AG04449 (cell line): ENCODE measurements around the gene MYO19.

Experiments
- CTCF ChIA-PET: fragments of 350-600 bp; formaldehyde crosslinking; extraction: SDS; loops from one replicate; lab custom pipeline; 2021; ENCODE audit warnings: antibody characterized with exemption; lab: Yijun Ruan, JAX
- POLR2A ChIA-PET: fragments of 400-600, 350-600 bp; formaldehyde crosslinking; extraction: SDS; loops from one replicate; lab custom pipeline; 2020; ENCODE audit warnings: antibody characterized with exemption, inconsistent platforms; lab: Yijun Ruan, JAX
- DNase-seq: peaks from one replicate; pipeline ENCODE4 v3.0.0-alpha.2; 2010; ENCODE audit warnings: low read depth, low spot score
- H3K4me3 ChIP-seq: 2 replicates; pipeline ENCODE4 v1.5.1; 2011; ENCODE audit warnings: low read depth, mild to moderate bottlenecking, control low read depth, low read length
- CTCF ChIP-seq: IDR thresholded peaks from one replicate; pipeline ENCODE4 v1.5.1; 2011; ENCODE audit warnings: mild to moderate bottlenecking, moderate library complexity, low read length, control low read depth, inconsistent platforms; ENCODE audit not compliant: insufficient read depth; ENCODE audit errors: missing control alignments

MYO19 gene

GRCh38 chr17:36469733-36470132 lies 64.9 kb downstream of the MYO19 start:
- no peak overlapping the region for H3K4me3 ChIP-seq
- no peak for TF ChIP-seq CTCF
- ChIA-PET CTCF (interaction anchor here (0.6 to 2.0 kb wide), 2 partner anchors 11 to 13 kb away, joined by 3 to 7 read pairs; no protein-coding TSS in a partner anchor), POLR2A (no interaction called here)
- no peak for DNase-seq

GRCh38 chr17:36468903-36469635 lies 65.6 kb downstream of the MYO19 start:
- ChIA-PET CTCF (interaction anchor here (2.0 kb wide), 1 partner anchor 14 kb away, joined by 7 read pairs; no protein-coding TSS in a partner anchor), POLR2A (no interaction called here)
- no peak for DNase-seq
- H3K4me3 ChIP-seq = no peak overlapping the region
- no peak for TF ChIP-seq CTCF

GRCh38 chr17:36464765-36465088 lies 69.9 kb downstream of the MYO19 start:
- TF ChIP-seq CTCF = no peak
- no peak for DNase-seq
- H3K4me3 ChIP-seq = no peak overlapping the region
- ChIA-PET POLR2A (no interaction called here), CTCF (no interaction called here)

- DNase-seq = no peak
- no peak overlapping the region for H3K4me3 ChIP-seq
- CTCF ChIA-PET = interaction anchor here (1.4 kb wide), 1 partner anchor 19 kb away, joined by 6 read pairs; no protein-coding TSS in a partner anchor
- POLR2A ChIA-PET = no interaction called here
- no peak for TF ChIP-seq CTCF
Measured at GRCh38 chr17:36463916-36464764, 70.5 kb downstream of the MYO19 start.

- CTCF ChIA-PET = no interaction called here
- TF ChIP-seq CTCF = no peak
- POLR2A ChIA-PET = no interaction called here
- no peak for DNase-seq
- H3K4me3 ChIP-seq = no peak overlapping the region
Measured at GRCh38 chr17:36461330-36462110, 73.1 kb downstream of the MYO19 start.
